GM12878 (cell line): ENCODE results near the gene VASP.

ENCODE experiments used
- ESRRA ChIP-seq: IDR thresholded peaks from 2 replicates; pipeline ENCODE4 v1.6.1; 2012; ENCODE audit warnings: mild to moderate bottlenecking, low read length, improper control_type of control experiment
- FOS ChIP-seq: IDR thresholded peaks from 3 replicates; pipeline ENCODE4 v1.6.1; 2011; ENCODE audit warnings: borderline replicate concordance; ENCODE audit not compliant: insufficient read length; ENCODE audit errors: extremely low read depth
- JUND ChIP-seq: IDR thresholded peaks from 2 replicates; pipeline ENCODE4 v1.6.1; 2012; ENCODE audit warnings: low read depth, mild to moderate bottlenecking, low read length, improper control_type of control experiment, moderate library complexity
- RB1 ChIP-seq: fragments of 450-650 bp; formaldehyde crosslinking; IDR thresholded peaks from 2 replicates; pipeline ENCODE4 v1.6.1; 2017; ENCODE audit warnings: mild to moderate bottlenecking, borderline replicate concordance
- TAF1 ChIP-seq: IDR thresholded peaks from 2 replicates; pipeline ENCODE4 v1.6.1; 2011; ENCODE audit warnings: mild to moderate bottlenecking, low read depth, low read length, borderline replicate concordance
- ZNF24 ChIP-seq: fragments of 450-650 bp; IDR thresholded peaks from 2 replicates; pipeline ENCODE4 v1.6.1; 2017; ENCODE audit warnings: antibody characterized with exemption, mild to moderate bottlenecking
- TF ChIP-seq, protein P1 (sequence below): IDR thresholded peaks from 2 replicates; pipeline ENCODE4 v1.6.1; 2012; ENCODE audit warnings: low read depth, low read length, improper control_type of control experiment

- TF ChIP-seq, protein P1, sequence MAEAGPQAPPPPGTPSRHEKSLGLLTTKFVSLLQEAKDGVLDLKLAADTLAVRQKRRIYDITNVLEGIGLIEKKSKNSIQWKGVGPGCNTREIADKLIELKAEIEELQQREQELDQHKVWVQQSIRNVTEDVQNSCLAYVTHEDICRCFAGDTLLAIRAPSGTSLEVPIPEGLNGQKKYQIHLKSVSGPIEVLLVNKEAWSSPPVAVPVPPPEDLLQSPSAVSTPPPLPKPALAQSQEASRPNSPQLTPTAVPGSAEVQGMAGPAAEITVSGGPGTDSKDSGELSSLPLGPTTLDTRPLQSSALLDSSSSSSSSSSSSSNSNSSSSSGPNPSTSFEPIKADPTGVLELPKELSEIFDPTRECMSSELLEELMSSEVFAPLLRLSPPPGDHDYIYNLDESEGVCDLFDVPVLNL = no peak
- no peak for TF ChIP-seq ZNF24
- TF ChIP-seq JUND = no peak
- TF ChIP-seq RB1 = no peak
- no peak for TF ChIP-seq FOS
- TF ChIP-seq ESRRA = no peak
- no peak for TF ChIP-seq TAF1
These were observed 61.5 kb downstream of the VASP start for GRCh38 chr19:45568732-45569131.
